ENCODE data around the gene ATG2A.
A peak's percentile ranks its signal among the peaks of the same experiment; 100 is the strongest.

ATG2A gene

DNA sequence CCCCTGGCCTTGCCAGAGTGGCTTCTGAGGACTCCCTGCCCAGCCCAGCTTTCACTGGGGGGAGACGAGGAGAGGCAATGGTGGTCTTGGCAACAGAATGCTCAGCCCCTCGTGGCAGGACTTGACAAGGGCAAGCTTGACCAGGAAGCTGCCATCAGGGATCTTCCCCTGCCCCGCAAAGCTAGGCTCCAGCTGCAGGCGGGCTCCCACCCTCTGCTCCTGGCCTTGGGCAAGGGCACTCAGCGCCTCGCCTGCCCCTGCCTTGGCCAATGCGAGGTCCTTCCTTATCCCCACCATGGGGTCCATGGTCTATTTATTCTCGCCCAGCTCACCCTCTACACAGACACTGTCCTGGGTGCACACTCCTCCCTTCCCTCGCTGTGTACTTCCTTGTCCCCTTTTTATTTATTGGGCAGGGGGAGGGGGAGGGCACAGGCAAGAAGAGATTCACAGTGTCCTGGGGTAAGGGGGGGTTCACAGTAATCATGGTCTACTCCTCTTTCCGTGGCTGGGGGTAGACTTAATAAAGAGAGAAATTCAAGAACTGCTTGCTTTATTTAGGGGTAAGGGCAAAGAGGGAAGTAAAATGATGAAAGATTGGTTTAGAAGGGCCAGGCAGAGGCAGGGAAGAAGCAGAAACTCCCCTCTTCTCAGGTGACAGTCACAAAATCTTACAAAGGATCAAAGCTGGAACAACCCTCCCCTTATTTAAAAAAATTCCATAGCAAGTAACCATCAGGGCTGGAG, 17.1 kb upstream of the ATG2A start:
- H3K9ac ChIP-seq (ENCODE audit: low read length) = no peak overlapping the region
- H3K9me3 ChIP-seq (ENCODE audit: control insufficient read depth, low read depth, low read length) = no peaks in the 10 kb centered on the region
- no peaks in the 10 kb centered on the region for H3K36me3 ChIP-seq (ENCODE audit: control insufficient read depth, low read depth, low read length)
- H3K27me3 ChIP-seq (ENCODE audit: control insufficient read depth, insufficient read depth, low read length) = no peaks in the 10 kb centered on the region
- H3K4me1 ChIP-seq (ENCODE audit: control insufficient read depth, low read depth, low read length) = peaks cover 3% of the 10 kb centered on the region
- no peak overlapping the region for H3K27ac ChIP-seq (ENCODE audit: low read length)
- H3K4me3 ChIP-seq (ENCODE audit: low read length) = no peak overlapping the region

GRCh38 chr11:64933213-64933934, 16.4 kb upstream of the ATG2A start:
- Histone ChIP-seq H3K4me1 (ENCODE audit: control insufficient read depth, low read depth, low read length) (peaks cover 3% of the 10 kb centered on the region), H3K4me3 (ENCODE audit: low read length) (no peak overlapping the region), H3K36me3 (ENCODE audit: control insufficient read depth, low read depth, low read length) (no peaks in the 10 kb centered on the region), H3K9ac (ENCODE audit: low read length) (no peak overlapping the region), H3K27me3 (ENCODE audit: control insufficient read depth, insufficient read depth, low read length) (no peaks in the 10 kb centered on the region), H3K9me3 (ENCODE audit: control insufficient read depth, low read depth, low read length) (no peaks in the 10 kb centered on the region), H3K27ac (ENCODE audit: low read length) (no peak overlapping the region)

DNA sequence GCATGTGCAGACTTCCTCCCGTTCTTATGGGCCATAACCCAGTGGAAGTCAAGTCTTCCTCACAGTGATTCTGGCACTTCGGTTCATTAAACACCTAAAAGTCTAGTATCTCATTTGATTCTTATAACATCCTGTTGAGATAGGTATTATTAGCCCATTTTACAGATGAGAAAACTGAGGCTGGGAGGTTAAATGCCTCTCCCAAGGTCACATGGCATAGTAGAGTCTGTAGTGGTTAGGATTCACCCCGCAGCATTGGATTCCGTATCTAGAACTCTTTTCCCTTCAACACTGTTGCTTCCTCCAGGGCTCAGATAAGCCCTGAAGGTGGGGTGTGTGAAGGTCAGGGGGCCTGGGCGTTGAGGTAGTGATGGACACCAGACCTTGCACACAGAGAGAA, 15.3 kb upstream of the ATG2A start:
- Histone ChIP-seq H3K27me3 (ENCODE audit: control insufficient read depth, insufficient read depth, low read length) (no peaks in the 10 kb centered on the region), H3K9me3 (ENCODE audit: control insufficient read depth, low read depth, low read length) (no peaks in the 10 kb centered on the region), H3K4me1 (ENCODE audit: control insufficient read depth, low read depth, low read length) (peaks cover 3% of the 10 kb centered on the region), H3K4me3 (ENCODE audit: low read length) (no peak overlapping the region), H3K27ac (ENCODE audit: low read length) (no peak overlapping the region), H3K9ac (ENCODE audit: low read length) (no peak overlapping the region), H3K36me3 (ENCODE audit: control insufficient read depth, low read depth, low read length) (no peaks in the 10 kb centered on the region)

GRCh38 chr11:64931290-64931689, 14.3 kb upstream of the ATG2A start:
- Histone ChIP-seq H3K27me3 (ENCODE audit: control insufficient read depth, insufficient read depth, low read length) (no peaks in the 10 kb centered on the region), H3K36me3 (ENCODE audit: control insufficient read depth, low read depth, low read length) (no peaks in the 10 kb centered on the region), H3K9ac (ENCODE audit: low read length) (no peak overlapping the region)

DNA sequence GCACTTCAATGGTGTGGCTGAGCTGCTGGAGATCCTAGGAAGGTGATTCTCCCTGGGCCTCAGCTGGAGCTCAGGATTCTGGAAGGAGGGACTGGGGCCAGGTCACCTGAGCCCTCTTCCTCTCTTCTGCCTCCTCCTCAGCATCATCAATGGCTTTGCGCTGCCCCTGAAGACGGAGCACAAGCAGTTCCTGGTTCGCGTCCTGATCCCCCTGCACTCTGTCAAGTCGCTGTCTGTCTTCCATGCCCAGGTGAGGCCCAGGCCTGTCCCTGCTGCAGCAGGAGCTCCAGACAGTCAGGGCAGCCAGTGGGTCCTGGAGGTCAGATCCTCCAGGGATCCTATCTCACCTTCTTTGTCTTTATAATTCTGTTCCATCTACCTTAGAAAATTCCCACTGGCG, 13.3 kb upstream of the ATG2A start:
- Histone ChIP-seq H3K4me1 (ENCODE audit: control insufficient read depth, low read depth, low read length) (peaks cover under 1% of the 10 kb centered on the region), H3K9me3 (ENCODE audit: control insufficient read depth, low read depth, low read length) (no peaks in the 10 kb centered on the region), H3K36me3 (ENCODE audit: control insufficient read depth, low read depth, low read length) (no peaks in the 10 kb centered on the region)

More at GRCh38 chr11:64931290-64931689, 14.3 kb upstream of the ATG2A start:
- Histone ChIP-seq H3K4me3 (ENCODE audit: low read length) (no peak overlapping the region), H3K4me1 (ENCODE audit: control insufficient read depth, low read depth, low read length) (peaks cover 3% of the 10 kb centered on the region), H3K9me3 (ENCODE audit: control insufficient read depth, low read depth, low read length) (no peaks in the 10 kb centered on the region), H3K27ac (ENCODE audit: low read length) (no peak overlapping the region)

GRCh38 chr11:64929625-64930024, 12.6 kb upstream of the ATG2A start:
- Histone ChIP-seq H3K9me3 (ENCODE audit: control insufficient read depth, low read depth, low read length) (no peaks in the 10 kb centered on the region), H3K36me3 (ENCODE audit: control insufficient read depth, low read depth, low read length) (no peaks in the 10 kb centered on the region), H3K27me3 (ENCODE audit: control insufficient read depth, insufficient read depth, low read length) (peaks cover 4% of the 10 kb centered on the region), H3K9ac (ENCODE audit: low read length) (no peak overlapping the region), H3K27ac (ENCODE audit: low read length) (no peak overlapping the region), H3K4me3 (ENCODE audit: low read length) (no peak overlapping the region), H3K4me1 (ENCODE audit: control insufficient read depth, low read depth, low read length) (peaks cover 3% of the 10 kb centered on the region)

More for the DNA sequence above, 13.3 kb upstream of the ATG2A start:
- H3K9ac ChIP-seq (ENCODE audit: low read length) = no peak overlapping the region
- H3K27me3 ChIP-seq (ENCODE audit: control insufficient read depth, insufficient read depth, low read length) = peaks cover 1% of the 10 kb centered on the region
- no peak overlapping the region for H3K4me3 ChIP-seq (ENCODE audit: low read length)
- no peak overlapping the region for H3K27ac ChIP-seq (ENCODE audit: low read length)

GRCh38 chr11:64928957-64929356, 11.9 kb upstream of the ATG2A start:
- Histone ChIP-seq H3K36me3 (ENCODE audit: control insufficient read depth, low read depth, low read length) (no peaks in the 10 kb centered on the region), H3K9ac (ENCODE audit: low read length) (no peak overlapping the region), H3K27me3 (ENCODE audit: control insufficient read depth, insufficient read depth, low read length) (peaks cover 4% of the 10 kb centered on the region), H3K4me3 (ENCODE audit: low read length) (no peak overlapping the region), H3K27ac (ENCODE audit: low read length) (no peak overlapping the region), H3K9me3 (ENCODE audit: control insufficient read depth, low read depth, low read length) (no peaks in the 10 kb centered on the region), H3K4me1 (ENCODE audit: control insufficient read depth, low read depth, low read length) (peaks cover 5% of the 10 kb centered on the region)

DNA sequence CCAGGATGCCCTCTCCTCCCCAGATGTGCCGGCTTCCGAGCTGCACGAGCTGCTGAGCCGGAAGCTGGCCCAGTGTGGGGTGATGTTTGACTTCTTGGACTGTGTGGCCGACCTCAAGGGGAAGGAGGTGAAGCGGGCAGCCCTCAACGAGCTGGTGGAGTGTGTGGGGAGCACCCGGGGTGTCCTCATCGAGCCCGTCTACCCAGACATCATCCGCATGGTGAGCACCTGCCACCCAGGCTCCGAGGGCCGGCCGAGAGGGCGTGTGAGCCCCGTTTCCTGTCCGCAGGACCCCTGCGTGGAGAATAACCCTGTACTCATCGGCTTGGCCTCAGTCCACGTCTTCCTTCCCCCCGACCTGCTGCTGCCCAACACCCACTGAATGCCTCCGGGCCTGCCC, 9.7 kb upstream of the ATG2A start:
- H3K36me3 ChIP-seq (ENCODE audit: control insufficient read depth, low read depth, low read length) = no peaks in the 10 kb centered on the region
- H3K27me3 ChIP-seq (ENCODE audit: control insufficient read depth, insufficient read depth, low read length) = peaks cover 4% of the 10 kb centered on the region
- no peaks in the 10 kb centered on the region for H3K9me3 ChIP-seq (ENCODE audit: control insufficient read depth, low read depth, low read length)
- no peak overlapping the region for H3K9ac ChIP-seq (ENCODE audit: low read length)
- no peak overlapping the region for H3K27ac ChIP-seq (ENCODE audit: low read length)
- peaks cover 5% of the 10 kb centered on the region for H3K4me1 ChIP-seq (ENCODE audit: control insufficient read depth, low read depth, low read length)
- no peak overlapping the region for H3K4me3 ChIP-seq (ENCODE audit: low read length)

GRCh38 chr11:64925536-64926436, 8.8 kb upstream of the ATG2A start:
- H3K4me3 ChIP-seq (ENCODE audit: low read length) = peak overlapping the region; percentile 68
- no peak overlapping the region for H3K27ac ChIP-seq (ENCODE audit: low read length)
- no peak overlapping the region for H3K9ac ChIP-seq (ENCODE audit: low read length)
- no peaks in the 10 kb centered on the region for H3K9me3 ChIP-seq (ENCODE audit: control insufficient read depth, low read depth, low read length)
- peaks cover 4% of the 10 kb centered on the region for H3K27me3 ChIP-seq (ENCODE audit: control insufficient read depth, insufficient read depth, low read length)
- H3K4me1 ChIP-seq (ENCODE audit: control insufficient read depth, low read depth, low read length) = peaks cover 5% of the 10 kb centered on the region
- H3K36me3 ChIP-seq (ENCODE audit: control insufficient read depth, low read depth, low read length) = no peaks in the 10 kb centered on the region

DNA sequence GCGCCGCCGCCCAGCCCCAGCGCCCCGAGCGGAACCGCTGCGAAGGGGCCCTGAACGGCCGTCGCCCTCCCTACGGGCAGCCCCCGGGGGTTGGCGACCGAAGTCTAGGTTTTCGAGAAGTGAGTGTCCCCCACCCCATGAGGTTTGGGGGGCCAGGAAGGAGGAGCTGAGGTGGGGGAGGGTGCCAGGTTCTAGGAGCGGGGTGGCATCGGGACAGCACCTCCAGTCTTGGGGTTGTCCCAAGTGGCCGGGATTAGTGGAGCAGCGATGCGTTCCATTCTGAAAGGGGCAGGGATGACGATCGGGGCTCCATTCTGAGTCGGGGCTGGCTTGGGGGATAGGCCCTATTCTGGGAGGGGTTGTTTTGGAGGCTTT, 7.9 kb upstream of the ATG2A start:
- no peak overlapping the region for H3K27ac ChIP-seq (ENCODE audit: low read length)
- peak overlapping the region; percentile 68 for H3K4me3 ChIP-seq (ENCODE audit: low read length)
- peaks cover 4% of the 10 kb centered on the region for H3K27me3 ChIP-seq (ENCODE audit: control insufficient read depth, insufficient read depth, low read length)
- no peaks in the 10 kb centered on the region for H3K9me3 ChIP-seq (ENCODE audit: control insufficient read depth, low read depth, low read length)
- H3K4me1 ChIP-seq (ENCODE audit: control insufficient read depth, low read depth, low read length) = peaks cover 5% of the 10 kb centered on the region
- no peaks in the 10 kb centered on the region for H3K36me3 ChIP-seq (ENCODE audit: control insufficient read depth, low read depth, low read length)
- peak overlapping the region; percentile 20 for H3K9ac ChIP-seq (ENCODE audit: low read length)
